NCI-H2196 (cell line): Measurements from ENCODE around the gene TTC7B.

ENCODE experiments used
- DNase-seq: peaks from one replicate; lab custom pipeline; 2025; ENCODE audit not compliant: unreplicated experiment; lab: John Stamatoyannopoulos, UW

The TTC7B gene

GRCh38 chr14:90518069-90518940 is 297.9 kb downstream of the TTC7B start:
- DNase-seq, result no peak

DNA sequence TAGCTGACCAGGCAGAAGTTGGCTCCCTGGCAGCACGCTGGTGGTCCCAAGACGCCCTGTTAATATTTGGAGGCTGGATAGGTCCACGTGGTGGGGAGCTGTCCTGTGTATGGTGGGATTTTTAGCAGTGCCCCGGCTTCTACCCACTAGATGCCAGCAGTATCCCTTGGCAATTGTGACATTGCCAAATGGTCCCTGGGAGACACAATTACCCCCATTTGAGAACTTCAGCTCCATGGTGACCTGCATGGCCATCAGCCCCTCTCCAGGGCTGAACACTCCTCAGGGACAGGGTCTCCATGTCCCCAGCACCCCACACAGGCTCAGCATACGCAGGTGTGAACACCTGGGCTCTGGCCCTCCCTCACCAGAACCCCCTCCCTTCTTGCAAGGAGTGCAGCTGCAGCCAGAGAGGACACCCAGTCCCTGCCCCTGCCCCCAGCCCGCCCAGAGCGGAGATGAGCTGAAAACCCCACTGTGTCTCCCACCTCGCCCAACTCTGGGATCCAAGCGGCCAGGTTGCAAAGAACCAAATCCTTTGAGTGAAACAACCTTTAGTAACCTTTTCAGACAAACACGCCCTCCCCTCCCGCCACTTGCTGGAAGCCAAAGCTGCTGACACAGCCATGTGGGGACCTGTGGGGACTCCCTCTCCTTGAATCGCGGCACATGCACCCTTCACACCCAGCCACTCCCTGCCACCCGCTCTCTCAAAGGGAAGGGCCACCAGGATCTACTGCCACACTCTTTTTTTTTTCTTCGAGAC is 299.0 kb downstream of the TTC7B start:
- DNase-seq, result no peak

GRCh38 chr14:90514566-90514965 is 301.7 kb downstream of the TTC7B start:
- no peak for DNase-seq

DNA sequence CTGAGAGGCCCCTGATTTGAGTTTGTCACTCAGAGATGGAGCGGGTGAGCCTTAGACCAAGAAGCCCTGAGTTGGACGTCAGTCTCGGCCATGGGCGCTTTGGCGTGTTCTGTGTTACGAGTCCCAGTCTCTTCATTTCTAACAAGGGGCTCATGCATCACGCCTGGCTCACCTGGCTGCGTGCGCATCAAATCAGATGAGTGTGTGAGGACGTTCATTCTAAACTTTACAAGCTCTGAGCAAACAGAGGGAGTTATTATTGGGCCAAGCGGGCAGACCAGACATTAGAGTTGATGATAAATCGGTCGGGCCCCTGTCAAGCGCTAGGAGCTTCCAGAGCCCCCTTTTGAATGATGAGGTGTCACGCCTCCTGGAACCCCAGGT is 302.2 kb downstream of the TTC7B start:
- DNase-seq, result no peak

DNA sequence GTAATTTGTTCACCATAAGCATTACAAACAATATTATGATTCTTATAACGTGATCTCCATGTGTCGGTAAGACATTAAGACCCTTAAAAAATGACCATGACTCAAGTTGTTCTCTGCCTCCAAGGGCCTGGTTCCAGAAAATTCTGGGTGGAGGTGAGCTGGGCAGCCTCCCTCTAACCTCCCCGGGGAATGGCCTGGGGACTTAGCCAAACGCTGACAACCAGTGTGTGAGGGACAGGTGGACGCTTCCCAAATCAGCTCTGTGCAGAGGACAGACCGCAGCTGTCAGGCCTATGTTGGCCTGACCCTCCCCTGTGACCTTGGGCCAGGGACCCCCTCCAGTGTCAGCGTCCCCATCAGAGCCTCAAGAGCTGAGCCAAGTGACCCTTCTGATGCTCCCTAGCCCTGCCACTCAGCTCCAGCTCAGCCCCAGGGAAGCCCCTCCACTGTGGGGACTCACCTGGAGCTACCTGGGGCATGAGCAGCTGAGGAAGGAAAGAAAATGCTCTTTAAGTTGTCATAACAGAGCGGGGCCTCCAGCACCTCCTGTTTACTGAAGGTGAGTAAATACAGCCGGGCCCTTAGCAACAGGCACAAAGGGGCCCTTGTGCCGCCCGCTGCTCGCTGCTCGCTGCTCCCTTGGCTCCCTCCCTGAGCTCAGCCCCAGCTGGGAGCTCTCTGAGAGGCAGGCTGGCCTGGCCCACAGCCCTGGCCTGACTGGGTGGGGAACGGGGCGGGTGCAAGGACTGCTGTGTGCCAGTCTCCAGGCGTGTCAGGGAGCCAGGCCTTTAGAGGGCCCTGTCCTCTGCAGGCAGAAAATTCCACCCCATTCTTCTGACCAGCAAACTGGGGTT is 302.8 kb downstream of the TTC7B start:
- DNase-seq, result peak; percentile 85

- no peak for DNase-seq
These were observed 303.8 kb downstream of the TTC7B start for GRCh38 chr14:90512329-90512991.

DNA sequence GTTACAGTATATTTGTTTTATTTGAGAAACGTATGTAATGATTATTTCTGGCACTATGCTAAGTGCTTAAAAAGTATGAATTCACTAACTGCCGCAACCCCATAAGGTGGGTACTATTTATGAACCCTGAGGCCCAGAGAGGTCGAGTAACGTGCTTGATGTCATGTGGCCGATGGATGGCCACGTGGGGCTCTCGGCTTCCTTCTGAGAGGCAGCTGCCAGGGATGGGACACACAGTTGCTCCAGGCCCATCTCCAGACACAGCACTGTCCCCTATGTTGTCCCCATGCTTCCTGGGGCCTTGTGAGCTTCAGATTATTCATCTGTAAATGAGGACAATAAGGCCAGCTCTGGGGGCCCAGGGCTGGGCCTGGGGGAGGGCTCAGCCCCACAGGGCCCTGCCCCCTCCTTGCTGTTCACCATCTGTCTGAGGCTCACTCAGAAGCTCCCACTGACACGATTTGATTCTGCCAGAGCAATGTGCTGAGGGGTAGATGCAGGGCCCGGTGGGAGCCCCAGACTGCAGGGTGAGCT is 304.4 kb downstream of the TTC7B start:
- no peak for DNase-seq

- no peak for DNase-seq
These were observed 305.0 kb downstream of the TTC7B start for GRCh38 chr14:90511252-90511651.

GRCh38 chr14:90510159-90510558 is 306.1 kb downstream of the TTC7B start:
- DNase-seq, result peak; percentile 77

DNA sequence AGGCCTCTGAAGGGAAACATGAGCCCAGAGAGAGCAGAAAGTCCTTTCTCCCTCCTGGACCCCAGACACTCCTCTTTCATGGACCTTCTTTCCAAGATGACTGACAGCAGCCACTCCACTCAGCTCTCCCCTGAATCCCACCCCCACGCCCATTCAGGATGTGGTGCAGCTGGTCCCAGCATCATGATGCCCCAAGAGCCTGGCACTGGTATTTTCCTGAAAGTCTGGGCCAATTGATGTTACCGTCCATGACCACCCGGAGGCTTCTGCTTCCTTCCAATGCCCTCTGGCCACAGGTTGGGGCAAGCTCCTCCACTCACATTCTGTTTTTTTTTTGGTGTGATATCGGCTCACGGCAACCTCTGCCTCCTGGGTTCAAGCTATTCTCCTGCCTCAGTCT is 306.8 kb downstream of the TTC7B start:
- DNase-seq, result no peak

GRCh38 chr14:90508536-90509254 is 307.5 kb downstream of the TTC7B start:
- no peak for DNase-seq

DNA sequence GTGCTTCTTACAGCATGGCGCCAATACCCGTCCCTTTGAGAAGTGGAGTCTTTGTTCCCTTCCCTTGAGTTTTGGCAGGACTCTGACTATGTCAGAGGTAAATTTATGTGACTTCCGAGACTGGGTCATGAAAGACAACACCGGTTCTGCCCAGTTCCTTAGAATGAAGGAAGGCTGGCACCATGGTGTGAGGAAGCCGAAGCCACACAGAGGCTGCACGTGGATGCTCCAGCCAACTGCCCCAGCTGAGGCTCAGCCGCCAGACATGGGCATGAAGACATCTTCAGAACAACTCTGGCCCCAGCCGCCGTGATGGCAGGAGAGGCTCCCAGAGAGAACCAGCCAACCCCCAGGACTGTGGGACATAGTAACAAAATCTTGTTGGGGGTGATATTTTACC is 308.2 kb downstream of the TTC7B start:
- DNase-seq, result no peak

- DNase-seq, result no peak
These were observed 308.8 kb downstream of the TTC7B start for GRCh38 chr14:90507428-90507827.

DNA sequence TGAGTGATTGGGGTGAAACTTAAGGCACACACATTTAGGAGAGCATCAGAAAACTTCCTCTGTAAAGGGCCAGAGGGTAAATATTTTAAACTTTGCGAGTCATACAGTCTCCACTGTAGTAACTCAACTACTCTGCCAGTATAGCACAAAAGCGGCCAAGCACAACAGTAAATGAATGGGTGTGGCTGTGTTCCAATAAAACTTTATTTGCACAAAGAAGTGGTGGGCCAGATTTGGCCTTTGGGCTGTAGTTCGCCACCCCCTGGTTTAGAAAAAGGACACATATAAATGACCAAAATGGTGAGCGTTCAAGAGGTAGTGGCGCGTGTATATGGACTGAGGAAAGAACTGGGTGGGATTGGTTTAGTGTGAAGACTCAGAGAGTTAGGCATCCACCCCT is 309.5 kb downstream of the TTC7B start:
- DNase-seq, result no peak

DNA sequence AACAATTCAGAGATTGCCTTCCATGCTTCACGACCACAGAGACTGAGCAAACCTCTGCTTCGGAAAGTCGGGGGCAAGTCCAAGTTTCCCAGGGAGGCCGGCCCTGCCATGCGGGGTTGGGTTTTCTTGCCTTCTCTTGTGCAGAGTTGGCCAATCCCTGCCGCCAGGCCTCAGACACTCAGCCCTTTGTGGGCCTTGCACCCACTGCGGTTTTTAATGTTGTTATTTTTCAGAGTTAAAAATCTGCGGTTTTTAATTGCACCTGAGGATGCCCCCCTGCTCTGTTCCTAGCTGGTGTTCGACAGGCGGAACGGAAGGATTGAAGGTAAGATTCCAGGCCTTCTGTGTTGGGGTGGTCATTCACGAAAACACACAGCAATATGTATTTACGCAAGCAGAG is 310.7 kb downstream of the TTC7B start:
- DNase-seq, result no peak

DNA sequence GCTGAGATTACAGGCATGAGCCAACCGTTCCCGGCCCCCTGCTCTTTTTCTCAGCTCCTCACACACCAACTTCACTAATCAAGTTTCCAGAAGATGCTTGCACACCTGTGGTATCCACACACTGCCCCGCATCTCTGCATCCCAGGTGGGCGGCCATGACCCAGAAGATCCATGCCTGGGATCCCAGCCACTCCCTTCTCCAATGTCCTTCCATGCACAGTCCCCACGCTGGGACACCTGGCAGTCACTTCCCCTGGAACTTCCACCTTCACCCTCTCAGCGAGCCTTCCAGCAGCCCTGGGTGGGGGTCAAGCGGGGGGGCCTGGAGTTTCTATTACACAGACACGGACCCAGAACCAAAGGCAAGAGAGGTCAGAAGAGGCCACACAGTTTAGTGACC is 311.6 kb downstream of the TTC7B start:
- DNase-seq, result no peak

- peak; percentile 11 for DNase-seq
These were observed 312.6 kb downstream of the TTC7B start for GRCh38 chr14:90503582-90503981.

DNA sequence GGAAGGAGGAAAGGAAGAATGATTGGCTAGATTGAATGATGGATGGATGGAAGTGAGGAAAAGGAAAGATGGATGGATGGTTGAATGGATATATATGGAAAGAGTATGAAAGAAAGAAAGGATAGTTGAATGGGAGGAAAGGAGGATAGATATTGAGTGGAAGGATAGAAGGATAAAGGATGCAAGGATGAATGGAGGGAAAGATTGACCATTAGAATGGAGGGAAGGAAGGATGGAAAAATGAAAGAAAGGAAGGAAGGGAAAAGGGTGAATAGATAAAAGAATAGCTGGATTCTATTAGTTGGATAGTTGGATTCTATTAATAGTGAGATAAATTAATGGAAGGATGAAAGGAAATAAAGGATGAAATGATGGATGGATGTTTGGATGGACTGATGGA is 313.5 kb downstream of the TTC7B start:
- no peak for DNase-seq

DNA sequence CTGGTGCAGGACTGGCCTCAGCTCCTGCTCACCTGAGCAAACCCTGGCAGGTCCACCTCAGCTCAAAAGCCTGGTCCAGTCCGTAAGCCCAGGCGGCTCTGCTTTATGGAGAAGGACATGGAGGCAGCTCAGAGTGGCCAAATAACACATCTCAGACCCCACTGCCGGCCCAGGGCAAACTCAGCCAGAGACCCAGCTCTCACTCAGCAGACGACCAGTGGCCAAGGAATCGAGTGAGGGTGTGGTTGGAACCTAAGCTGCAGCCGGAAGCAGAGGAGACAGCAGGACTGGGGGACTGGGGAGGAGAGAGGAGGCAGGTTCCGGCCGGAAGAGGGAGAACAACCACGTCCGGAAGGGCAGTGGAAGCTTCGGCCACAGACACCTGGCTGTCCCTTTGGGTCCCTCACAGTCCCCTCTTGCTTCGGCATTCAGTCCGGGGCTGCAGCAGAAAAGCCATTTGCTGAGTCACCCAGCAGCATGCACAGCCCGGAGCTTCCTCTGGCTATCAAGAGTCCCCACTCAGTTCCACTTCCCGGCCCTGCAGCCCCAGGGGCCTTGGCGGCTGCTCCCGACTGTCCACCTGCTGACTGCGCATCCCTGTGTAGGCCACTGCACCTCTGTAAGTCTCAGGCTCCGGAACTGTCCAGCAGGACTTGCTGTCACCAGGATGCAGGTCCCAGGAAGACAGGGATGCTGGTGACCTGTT is 315.4 kb downstream of the TTC7B start:
- DNase-seq, result no peak
